ENCODE measurements around the gene SLC2A13.

DNA sequence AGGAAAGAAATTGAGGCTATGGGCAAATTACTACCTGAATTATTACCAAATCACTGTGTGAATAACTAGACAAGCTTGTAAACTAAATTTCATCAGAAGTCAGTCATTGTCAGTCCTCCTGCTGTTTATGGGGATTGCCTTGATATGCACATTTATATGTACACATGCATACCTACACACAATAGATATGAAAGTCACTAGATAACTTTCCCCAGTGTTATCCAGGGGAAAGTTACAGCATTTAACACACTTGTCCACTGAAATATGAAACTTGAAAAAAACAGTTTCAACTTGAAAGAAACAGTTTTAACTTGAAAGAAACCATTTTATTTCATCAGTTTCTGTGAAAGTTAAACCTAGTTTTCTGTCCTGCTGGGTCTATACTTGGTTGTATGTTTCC is 199.6 kb downstream of the SLC2A13 start:
- TF ChIP-seq POLR2A (IDR thresholded peaks at IDR 0.05) (no peak), POLR2AphosphoS5 (IDR thresholded peaks at IDR 0.05) (no peak)
- TF ChIP-seq, protein P1, sequence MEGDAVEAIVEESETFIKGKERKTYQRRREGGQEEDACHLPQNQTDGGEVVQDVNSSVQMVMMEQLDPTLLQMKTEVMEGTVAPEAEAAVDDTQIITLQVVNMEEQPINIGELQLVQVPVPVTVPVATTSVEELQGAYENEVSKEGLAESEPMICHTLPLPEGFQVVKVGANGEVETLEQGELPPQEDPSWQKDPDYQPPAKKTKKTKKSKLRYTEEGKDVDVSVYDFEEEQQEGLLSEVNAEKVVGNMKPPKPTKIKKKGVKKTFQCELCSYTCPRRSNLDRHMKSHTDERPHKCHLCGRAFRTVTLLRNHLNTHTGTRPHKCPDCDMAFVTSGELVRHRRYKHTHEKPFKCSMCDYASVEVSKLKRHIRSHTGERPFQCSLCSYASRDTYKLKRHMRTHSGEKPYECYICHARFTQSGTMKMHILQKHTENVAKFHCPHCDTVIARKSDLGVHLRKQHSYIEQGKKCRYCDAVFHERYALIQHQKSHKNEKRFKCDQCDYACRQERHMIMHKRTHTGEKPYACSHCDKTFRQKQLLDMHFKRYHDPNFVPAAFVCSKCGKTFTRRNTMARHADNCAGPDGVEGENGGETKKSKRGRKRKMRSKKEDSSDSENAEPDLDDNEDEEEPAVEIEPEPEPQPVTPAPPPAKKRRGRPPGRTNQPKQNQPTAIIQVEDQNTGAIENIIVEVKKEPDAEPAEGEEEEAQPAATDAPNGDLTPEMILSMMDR (IDR thresholded peaks at IDR 0.05): no peak
